ENCODE results near the gene PLEKHH1. TPM values are rescaled to one million over a fixed set of nuclear protein-coding genes. Genes with fewer than 3 reads are reported as not detected.

Gene PLEKHH1
- polyA plus RNA-seq, 3 donors = 0.23 TPM; not detected in 2

DNA sequence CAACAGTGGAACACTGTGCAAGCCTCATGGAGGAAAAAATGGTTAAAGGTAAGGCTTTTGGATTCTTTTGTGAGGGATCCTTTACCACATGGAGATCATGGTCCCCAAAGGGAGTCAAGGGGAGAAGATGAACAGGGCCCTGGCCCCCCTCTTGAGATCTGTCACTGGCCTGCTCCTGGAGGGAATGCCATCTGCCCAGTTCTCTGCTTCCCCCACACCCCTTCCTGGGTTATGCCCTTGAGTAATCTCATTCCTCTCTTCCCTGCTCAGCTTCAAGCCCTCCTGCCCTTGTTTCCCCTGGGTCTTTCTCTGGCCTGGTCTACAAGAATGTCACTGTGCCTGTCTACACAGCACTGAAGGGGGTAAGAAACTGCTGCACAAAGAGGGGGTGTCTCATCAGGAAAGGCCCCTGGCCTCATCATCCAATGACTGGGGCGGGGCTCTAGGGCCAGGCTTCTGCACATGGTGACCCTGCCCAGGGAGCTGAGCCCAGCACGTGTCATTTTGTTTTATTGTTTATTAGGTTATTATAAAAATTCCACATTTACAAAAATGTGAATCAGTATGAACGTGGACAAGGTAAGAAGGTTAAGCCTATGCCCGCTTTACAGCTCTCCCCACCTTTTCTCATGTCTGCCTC, 36.7 kb downstream of the PLEKHH1 start:
- Histone ChIP-seq H3K9me3 (replicated peaks in 1 of 2; ENCODE audit: control insufficient read depth in 1 of 2, insufficient read depth in 1 of 2, low read length in 2 of 2) (no peaks in the 10 kb centered on the region), H3K79me2 (ENCODE audit: insufficient read depth, low read length) (no peaks in the 10 kb centered on the region), H3K36me3 (replicated peaks in 1 of 2; ENCODE audit: control insufficient read depth in 1 of 2, insufficient read depth in 2 of 2, low read length in 2 of 2) (no peaks in the 10 kb centered on the region), H3K4me3 (replicated peaks in 1 of 3; ENCODE audit: low read depth in 2 of 3, low read length in 3 of 3) (no peak overlapping the region), H2AFZ (ENCODE audit: insufficient read depth, low read depth, low read length, poor library complexity, severe bottlenecking) (no peak overlapping the region), H4K20me1 (ENCODE audit: insufficient read depth, low read length) (no peaks in the 10 kb centered on the region), H3K27me3 (ENCODE audit: control insufficient read depth in 2 of 2, insufficient read depth in 2 of 2, low read length in 2 of 2) (no peaks in the 10 kb centered on the region), H3K4me1 (ENCODE audit: control insufficient read depth in 1 of 2, insufficient read depth in 2 of 2, low read length in 2 of 2) (no peaks in the 10 kb centered on the region), H3K27ac (ENCODE audit: low read depth in 1 of 2, low read length in 2 of 2) (no peak overlapping the region), H3K9ac (ENCODE audit: insufficient read depth, low read length, poor library complexity, severe bottlenecking) (no peak overlapping the region), H3K4me2 (replicated peaks; ENCODE audit: extremely low read depth, low read length, poor library complexity, severe bottlenecking) (no peak overlapping the region)
- Mint-ChIP-seq H3K27me3 (ENCODE audit: low read depth in 3 of 3) (peaks cover 7 to 13% (median 11%) of the 10 kb centered on the region in 3 donors), H3K9me3 (no peaks in the 10 kb centered on the region), H3K4me3 (no peak overlapping the region), H3K36me3 (no peaks in the 10 kb centered on the region), H3K4me1 (no peaks in the 10 kb centered on the region), H3K27ac (no peak overlapping the region)
- intact Hi-C loops (cut with micrococcal nuclease) = loop anchor here in 1 of 2 donors (5.0 kb wide), 1 partner anchor 142 kb away; no protein-coding TSS in a partner anchor
- 100% methylated on average over 1 of the region's 4 CpGs for WGBS (ENCODE audit: insufficient coverage)
- TF ChIP-seq CTCF (IDR thresholded peaks at IDR 0.05) = no peak
- DNase-seq = no peak

GRCh38 chr14:67570453-67570852, 37.4 kb downstream of the PLEKHH1 start:
- Histone ChIP-seq H3K9me3 (replicated peaks in 1 of 2; ENCODE audit: control insufficient read depth in 1 of 2, insufficient read depth in 1 of 2, low read length in 2 of 2) (no peaks in the 10 kb centered on the region), H3K27me3 (ENCODE audit: control insufficient read depth in 2 of 2, insufficient read depth in 2 of 2, low read length in 2 of 2) (no peaks in the 10 kb centered on the region), H4K20me1 (ENCODE audit: insufficient read depth, low read length) (no peaks in the 10 kb centered on the region), H3K9ac (ENCODE audit: insufficient read depth, low read length, poor library complexity, severe bottlenecking) (no peak overlapping the region), H3K4me1 (ENCODE audit: control insufficient read depth in 1 of 2, insufficient read depth in 2 of 2, low read length in 2 of 2) (no peaks in the 10 kb centered on the region), H2AFZ (ENCODE audit: insufficient read depth, low read depth, low read length, poor library complexity, severe bottlenecking) (no peak overlapping the region), H3K4me3 (replicated peaks in 1 of 3; ENCODE audit: low read depth in 2 of 3, low read length in 3 of 3) (no peak overlapping the region), H3K4me2 (replicated peaks; ENCODE audit: extremely low read depth, low read length, poor library complexity, severe bottlenecking) (no peak overlapping the region), H3K27ac (ENCODE audit: low read depth in 1 of 2, low read length in 2 of 2) (no peak overlapping the region), H3K79me2 (ENCODE audit: insufficient read depth, low read length) (no peaks in the 10 kb centered on the region), H3K36me3 (replicated peaks in 1 of 2; ENCODE audit: control insufficient read depth in 1 of 2, insufficient read depth in 2 of 2, low read length in 2 of 2) (no peaks in the 10 kb centered on the region)
- H3K4me3 Mint-ChIP-seq = no peak overlapping the region
- DNase-seq = no peak
- H3K36me3 Mint-ChIP-seq = no peaks in the 10 kb centered on the region
- no peak for TF ChIP-seq CTCF (IDR thresholded peaks at IDR 0.05)
- intact Hi-C loops (cut with micrococcal nuclease) = loop anchor here in 1 of 2 donors (5.0 kb wide), 1 partner anchor 143 kb away; no protein-coding TSS in a partner anchor
- 77% methylated on average over 4 of the region's 7 CpGs for WGBS (ENCODE audit: insufficient coverage)
- H3K9me3 Mint-ChIP-seq = no peaks in the 10 kb centered on the region
- H3K27ac Mint-ChIP-seq = no peak overlapping the region
- H3K27me3 Mint-ChIP-seq (ENCODE audit: low read depth in 3 of 3) = peaks cover 9 to 13% (median 11%) of the 10 kb centered on the region in 3 donors
- peaks cover 2% of the 10 kb centered on the region for H3K4me1 Mint-ChIP-seq

Measured in CD14-positive monocyte (primary cell).